T-helper 22 cell (primary cell): ENCODE measurements around the gene SCYL1.

Experiments
- DNase-seq: peaks from one replicate; pipeline ENCODE4 v3.0.0-alpha.2; 2020; ENCODE audit warnings: low read depth

SCYL1 gene

GRCh38 chr11:65585396-65586246 is 60.7 kb downstream of the SCYL1 start:
- no peak for DNase-seq

GRCh38 chr11:65586247-65586630 is 61.4 kb downstream of the SCYL1 start:
- DNase-seq: no peak

DNA sequence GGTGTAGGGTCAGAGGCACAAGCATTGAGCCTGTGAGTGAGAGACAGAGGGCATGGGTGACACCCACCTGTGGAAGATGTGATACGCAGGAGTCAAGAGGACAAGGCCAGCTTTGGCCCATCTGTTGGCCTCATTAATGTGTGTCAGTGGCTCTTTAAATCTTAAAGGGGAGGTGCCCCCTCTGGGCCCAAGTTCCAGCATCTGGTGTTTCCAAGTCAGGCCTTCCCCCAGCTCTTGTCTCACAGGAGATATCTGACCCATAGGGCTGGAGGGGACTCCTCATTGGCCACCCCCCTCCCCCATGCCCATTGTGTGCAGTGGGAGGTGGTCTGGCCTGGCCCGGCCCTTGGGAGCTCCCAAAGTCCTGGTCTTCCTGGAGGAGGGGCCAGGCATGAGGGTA is 61.8 kb downstream of the SCYL1 start:
- no peak for DNase-seq
